SH-SY5Y (cell line): ENCODE results near the gene RBMS3.

ENCODE experiments used
- GATA2 ChIP-seq: IDR thresholded peaks from 2 replicates; pipeline ENCODE4 v1.6.1; 2011; ENCODE audit warnings: mild to moderate bottlenecking, low read depth, low read length
- GATA3 ChIP-seq: IDR thresholded peaks from 2 replicates; pipeline ENCODE4 v1.6.1; 2011; ENCODE audit warnings: low read depth, mild to moderate bottlenecking, low read length, moderate library complexity

- TF ChIP-seq GATA2 (no peak), GATA3 (no peak)
Measured at GRCh38 chr3:29353807-29354206, 72.9 kb downstream of the RBMS3 start.
